Activated naive CD4-positive, alpha-beta T cell treated with anti-CD3 and anti-CD28 coated beads, Interleukin-2, amount 50 U/mL, for 72 hours (primary cell): ENCODE results near the gene FRMD5. TPM values are rescaled to one million over a fixed set of nuclear protein-coding genes. Genes with fewer than 3 reads are reported as not detected.
A peak's percentile ranks its signal among the peaks of the same experiment; 100 is the strongest.
"Not testable (repeated sequence)": the region's sequence is repeated elsewhere in the genome, so short reads cannot be mapped to it uniquely, and the experiment has no call there.

Source experiments
- ATAC-seq, 2 donors: fragments of 150-1000 bp; cut with Tn5 transposase; 2 replicates each; pipeline ENCODE4 v1.10.0; 2021; ENCODE audit warnings: mild to moderate bottlenecking in 2 of 2, moderate library complexity in 2 of 2
- DNase-seq, 2 donors: peaks; one replicate each; pipeline ENCODE4 v3.0.0; 2021 to 2022; ENCODE audit warnings: low spot score in 2 of 2
- H3K27ac Mint-ChIP-seq, 2 donors: one replicate each; pipeline ENCODE4 v1.8.0; 2022; ENCODE audit warnings: mild to moderate bottlenecking in 2 of 2, mixed read lengths in 2 of 2
- H3K36me3 Mint-ChIP-seq, 2 donors: one replicate each; pipeline ENCODE4 v1.8.0; 2022; ENCODE audit warnings: mixed read lengths in 2 of 2
- H3K9me3 Mint-ChIP-seq, 2 donors: one replicate each; pipeline ENCODE4 v1.8.0; 2022; ENCODE audit warnings: mixed read lengths in 2 of 2
- total RNA-seq, 2 donors: library from RNA; stranded (reverse); gene quantifications; one replicate each; pipeline ENCODE4 v1.2.3, GENCODE V29; 2022

The FRMD5 gene
- total RNA-seq, 2 donors from 2014 or later: 0.93 to 2.8 TPM

- no peaks in the 10 kb centered on the region for H3K36me3 Mint-ChIP-seq
- H3K27ac Mint-ChIP-seq: no peak overlapping the region
- no peaks in the 10 kb centered on the region for H3K9me3 Mint-ChIP-seq
- no peak for DNase-seq
- ATAC-seq: no peak
Measured at GRCh38 chr15:44081026-44082013, 113.8 kb downstream of the FRMD5 start.

GRCh38 chr15:44075535-44075934 is 119.5 kb downstream of the FRMD5 start:
- H3K9me3 Mint-ChIP-seq: no peaks in the 10 kb centered on the region
- ATAC-seq: no peak
- DNase-seq: no peak
- no peaks in the 10 kb centered on the region for H3K36me3 Mint-ChIP-seq
- H3K27ac Mint-ChIP-seq: no peak overlapping the region

GRCh38 chr15:44069489-44069888 is 125.6 kb downstream of the FRMD5 start:
- Mint-ChIP-seq H3K36me3 (no peaks in the 10 kb centered on the region), H3K9me3 (no peaks in the 10 kb centered on the region), H3K27ac (no peak overlapping the region)
- ATAC-seq (peak in 1 of 2 donors; percentile 61), DNase-seq (no peak)

GRCh38 chr15:44068347-44068746 is 126.7 kb downstream of the FRMD5 start:
- no peak overlapping the region for H3K27ac Mint-ChIP-seq
- DNase-seq (no peak), ATAC-seq (no peak)
- no peaks in the 10 kb centered on the region for H3K36me3 Mint-ChIP-seq
- H3K9me3 Mint-ChIP-seq: no peaks in the 10 kb centered on the region

- H3K9me3 Mint-ChIP-seq: no peaks in the 10 kb centered on the region
- no peak overlapping the region for H3K27ac Mint-ChIP-seq
- peak; percentile 53 to 63 for ATAC-seq
- no peaks in the 10 kb centered on the region for H3K36me3 Mint-ChIP-seq
- DNase-seq: peak in 1 of 2 donors; percentile 75
Measured at GRCh38 chr15:44066211-44066827, 128.8 kb downstream of the FRMD5 start.

- ATAC-seq (no peak), DNase-seq (no peak)
- Mint-ChIP-seq H3K36me3 (no peaks in the 10 kb centered on the region), H3K9me3 (no peaks in the 10 kb centered on the region), H3K27ac (peak overlapping the region in 1 of 2 donors; percentile 58)
Measured at GRCh38 chr15:44064706-44065105, 130.4 kb downstream of the FRMD5 start.

- Mint-ChIP-seq H3K27ac (no peak overlapping the region), H3K36me3 (no peaks in the 10 kb centered on the region), H3K9me3 (no peaks in the 10 kb centered on the region)
- ATAC-seq: no peak
- DNase-seq: no peak
Measured at GRCh38 chr15:44058126-44058525, 136.9 kb downstream of the FRMD5 start.

GRCh38 chr15:44045661-44046060 is 149.4 kb downstream of the FRMD5 start:
- peak in 1 of 2 donors; percentile 66 for ATAC-seq
- Mint-ChIP-seq H3K27ac (peak overlapping the region in 1 of 2 donors; percentile 53), H3K9me3 (peaks cover 0 to 7% of the 10 kb centered on the region in 2 donors)

GRCh38 chr15:44045217-44045616 is 149.9 kb downstream of the FRMD5 start:
- Mint-ChIP-seq H3K27ac (peak overlapping the region in 1 of 2 donors; percentile 53), H3K36me3 (peaks cover 0 to 9% of the 10 kb centered on the region in 2 donors), H3K9me3 (peaks cover 0 to 9% of the 10 kb centered on the region in 2 donors)
- ATAC-seq (peak in 1 of 2 donors; percentile 94), DNase-seq (no peak)

More at GRCh38 chr15:44045661-44046060, 149.4 kb downstream of the FRMD5 start:
- DNase-seq: no peak
- H3K36me3 Mint-ChIP-seq: peaks cover 0 to 9% of the 10 kb centered on the region in 2 donors

- DNase-seq: no peak
- H3K9me3 Mint-ChIP-seq: peaks cover 4 to 13% of the 10 kb centered on the region in 2 donors
- peaks cover 9 to 10% of the 10 kb centered on the region in 2 donors for H3K36me3 Mint-ChIP-seq
- no peak overlapping the region for H3K27ac Mint-ChIP-seq
- no peak for ATAC-seq
Measured at GRCh38 chr15:44038755-44039191, 156.3 kb downstream of the FRMD5 start.

GRCh38 chr15:44035781-44036699 is 159.0 kb downstream of the FRMD5 start:
- no peak overlapping the region for H3K27ac Mint-ChIP-seq
- ATAC-seq (no peak), DNase-seq (no peak)
- H3K36me3 Mint-ChIP-seq: peaks cover 0 to 10% of the 10 kb centered on the region in 2 donors
- peaks cover 4 to 14% of the 10 kb centered on the region in 2 donors for H3K9me3 Mint-ChIP-seq

GRCh38 chr15:44034933-44035624 is 160.0 kb downstream of the FRMD5 start:
- H3K27ac Mint-ChIP-seq: no peak overlapping the region
- peaks cover 4 to 14% of the 10 kb centered on the region in 2 donors for H3K9me3 Mint-ChIP-seq
- no peak for ATAC-seq
- DNase-seq: no peak
- peaks cover 0 to 9% of the 10 kb centered on the region in 2 donors for H3K36me3 Mint-ChIP-seq

GRCh38 chr15:44034334-44034733 is 160.7 kb downstream of the FRMD5 start:
- no peak for ATAC-seq
- Mint-ChIP-seq H3K36me3 (peaks cover 0 to 2% of the 10 kb centered on the region in 2 donors), H3K27ac (no peak overlapping the region), H3K9me3 (peaks cover 0 to 10% of the 10 kb centered on the region in 2 donors)
- no peak for DNase-seq

GRCh38 chr15:44033894-44034293 is 161.2 kb downstream of the FRMD5 start:
- no peak for DNase-seq
- H3K27ac Mint-ChIP-seq: no peak overlapping the region
- peaks cover 0 to 10% of the 10 kb centered on the region in 2 donors for H3K9me3 Mint-ChIP-seq
- ATAC-seq: no peak
- no peaks in the 10 kb centered on the region for H3K36me3 Mint-ChIP-seq

GRCh38 chr15:44032820-44033219 is 162.3 kb downstream of the FRMD5 start:
- ATAC-seq, DNase-seq, H3K36me3 Mint-ChIP-seq, H3K27ac Mint-ChIP-seq, H3K9me3 Mint-ChIP-seq: not testable (repeated sequence)
